Measurements from ENCODE around the gene SPSB3.

DNA sequence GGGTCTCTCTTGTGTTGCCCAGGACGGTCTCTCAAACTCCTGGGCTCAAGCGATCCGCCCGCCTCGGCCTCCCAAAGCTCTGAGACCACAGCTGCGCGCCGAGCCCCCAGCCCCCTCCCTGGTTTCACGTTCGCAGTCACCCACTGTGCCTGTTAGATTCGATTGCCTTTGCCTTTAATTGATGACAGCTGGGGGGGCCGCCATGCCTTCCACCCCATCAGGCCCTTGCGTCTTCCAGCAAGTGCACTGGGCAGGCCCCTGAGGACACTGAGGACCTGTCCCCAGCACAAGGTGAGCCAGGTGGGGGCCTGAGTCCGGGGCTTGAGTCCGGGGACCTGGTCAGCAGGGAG is 7.9 kb upstream of the SPSB3 start:
- TF ChIP-seq, protein P1, sequence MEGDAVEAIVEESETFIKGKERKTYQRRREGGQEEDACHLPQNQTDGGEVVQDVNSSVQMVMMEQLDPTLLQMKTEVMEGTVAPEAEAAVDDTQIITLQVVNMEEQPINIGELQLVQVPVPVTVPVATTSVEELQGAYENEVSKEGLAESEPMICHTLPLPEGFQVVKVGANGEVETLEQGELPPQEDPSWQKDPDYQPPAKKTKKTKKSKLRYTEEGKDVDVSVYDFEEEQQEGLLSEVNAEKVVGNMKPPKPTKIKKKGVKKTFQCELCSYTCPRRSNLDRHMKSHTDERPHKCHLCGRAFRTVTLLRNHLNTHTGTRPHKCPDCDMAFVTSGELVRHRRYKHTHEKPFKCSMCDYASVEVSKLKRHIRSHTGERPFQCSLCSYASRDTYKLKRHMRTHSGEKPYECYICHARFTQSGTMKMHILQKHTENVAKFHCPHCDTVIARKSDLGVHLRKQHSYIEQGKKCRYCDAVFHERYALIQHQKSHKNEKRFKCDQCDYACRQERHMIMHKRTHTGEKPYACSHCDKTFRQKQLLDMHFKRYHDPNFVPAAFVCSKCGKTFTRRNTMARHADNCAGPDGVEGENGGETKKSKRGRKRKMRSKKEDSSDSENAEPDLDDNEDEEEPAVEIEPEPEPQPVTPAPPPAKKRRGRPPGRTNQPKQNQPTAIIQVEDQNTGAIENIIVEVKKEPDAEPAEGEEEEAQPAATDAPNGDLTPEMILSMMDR (IDR thresholded peaks at IDR 0.05; ENCODE audit: low read depth, low read length, missing input control) = no peak
- TF ChIP-seq, protein P2, sequence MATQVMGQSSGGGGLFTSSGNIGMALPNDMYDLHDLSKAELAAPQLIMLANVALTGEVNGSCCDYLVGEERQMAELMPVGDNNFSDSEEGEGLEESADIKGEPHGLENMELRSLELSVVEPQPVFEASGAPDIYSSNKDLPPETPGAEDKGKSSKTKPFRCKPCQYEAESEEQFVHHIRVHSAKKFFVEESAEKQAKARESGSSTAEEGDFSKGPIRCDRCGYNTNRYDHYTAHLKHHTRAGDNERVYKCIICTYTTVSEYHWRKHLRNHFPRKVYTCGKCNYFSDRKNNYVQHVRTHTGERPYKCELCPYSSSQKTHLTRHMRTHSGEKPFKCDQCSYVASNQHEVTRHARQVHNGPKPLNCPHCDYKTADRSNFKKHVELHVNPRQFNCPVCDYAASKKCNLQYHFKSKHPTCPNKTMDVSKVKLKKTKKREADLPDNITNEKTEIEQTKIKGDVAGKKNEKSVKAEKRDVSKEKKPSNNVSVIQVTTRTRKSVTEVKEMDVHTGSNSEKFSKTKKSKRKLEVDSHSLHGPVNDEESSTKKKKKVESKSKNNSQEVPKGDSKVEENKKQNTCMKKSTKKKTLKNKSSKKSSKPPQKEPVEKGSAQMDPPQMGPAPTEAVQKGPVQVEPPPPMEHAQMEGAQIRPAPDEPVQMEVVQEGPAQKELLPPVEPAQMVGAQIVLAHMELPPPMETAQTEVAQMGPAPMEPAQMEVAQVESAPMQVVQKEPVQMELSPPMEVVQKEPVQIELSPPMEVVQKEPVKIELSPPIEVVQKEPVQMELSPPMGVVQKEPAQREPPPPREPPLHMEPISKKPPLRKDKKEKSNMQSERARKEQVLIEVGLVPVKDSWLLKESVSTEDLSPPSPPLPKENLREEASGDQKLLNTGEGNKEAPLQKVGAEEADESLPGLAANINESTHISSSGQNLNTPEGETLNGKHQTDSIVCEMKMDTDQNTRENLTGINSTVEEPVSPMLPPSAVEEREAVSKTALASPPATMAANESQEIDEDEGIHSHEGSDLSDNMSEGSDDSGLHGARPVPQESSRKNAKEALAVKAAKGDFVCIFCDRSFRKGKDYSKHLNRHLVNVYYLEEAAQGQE (IDR thresholded peaks at IDR 0.05) = no peak
- no peak for TF ChIP-seq RAD21 (IDR thresholded peaks at IDR 0.05)
- TF ChIP-seq, protein P3, sequence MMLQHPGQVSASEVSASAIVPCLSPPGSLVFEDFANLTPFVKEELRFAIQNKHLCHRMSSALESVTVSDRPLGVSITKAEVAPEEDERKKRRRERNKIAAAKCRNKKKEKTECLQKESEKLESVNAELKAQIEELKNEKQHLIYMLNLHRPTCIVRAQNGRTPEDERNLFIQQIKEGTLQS (IDR thresholded peaks at IDR 0.05) = no peak
- TF ChIP-seq, protein P4, sequence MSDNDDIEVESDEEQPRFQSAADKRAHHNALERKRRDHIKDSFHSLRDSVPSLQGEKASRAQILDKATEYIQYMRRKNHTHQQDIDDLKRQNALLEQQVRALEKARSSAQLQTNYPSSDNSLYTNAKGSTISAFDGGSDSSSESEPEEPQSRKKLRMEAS (IDR thresholded peaks at IDR 0.05) = no peak
- no peak for TF ChIP-seq YY1 (IDR thresholded peaks at IDR 0.05)
- TF ChIP-seq, protein P5, sequence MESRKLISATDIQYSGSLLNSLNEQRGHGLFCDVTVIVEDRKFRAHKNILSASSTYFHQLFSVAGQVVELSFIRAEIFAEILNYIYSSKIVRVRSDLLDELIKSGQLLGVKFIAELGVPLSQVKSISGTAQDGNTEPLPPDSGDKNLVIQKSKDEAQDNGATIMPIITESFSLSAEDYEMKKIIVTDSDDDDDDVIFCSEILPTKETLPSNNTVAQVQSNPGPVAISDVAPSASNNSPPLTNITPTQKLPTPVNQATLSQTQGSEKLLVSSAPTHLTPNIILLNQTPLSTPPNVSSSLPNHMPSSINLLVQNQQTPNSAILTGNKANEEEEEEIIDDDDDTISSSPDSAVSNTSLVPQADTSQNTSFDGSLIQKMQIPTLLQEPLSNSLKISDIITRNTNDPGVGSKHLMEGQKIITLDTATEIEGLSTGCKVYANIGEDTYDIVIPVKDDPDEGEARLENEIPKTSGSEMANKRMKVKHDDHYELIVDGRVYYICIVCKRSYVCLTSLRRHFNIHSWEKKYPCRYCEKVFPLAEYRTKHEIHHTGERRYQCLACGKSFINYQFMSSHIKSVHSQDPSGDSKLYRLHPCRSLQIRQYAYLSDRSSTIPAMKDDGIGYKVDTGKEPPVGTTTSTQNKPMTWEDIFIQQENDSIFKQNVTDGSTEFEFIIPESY (IDR thresholded peaks at IDR 0.05) = no peak
- no peak for TF ChIP-seq FOXA1 (IDR thresholded peaks at IDR 0.05)
- no peak for TF ChIP-seq SP1 (IDR thresholded peaks at IDR 0.05)
- TF ChIP-seq GABPA (IDR thresholded peaks at IDR 0.05 in 1 of 2, conservative IDR thresholded peaks at IDR 0.05 in 1 of 2) = no peak
- no peak for TF ChIP-seq TAF1 (conservative IDR thresholded peaks at IDR 0.05)
- no peak for TF ChIP-seq HNF4A (conservative IDR thresholded peaks at IDR 0.05)
- TF ChIP-seq JUND (IDR thresholded peaks at IDR 0.05) = no peak

All from liver (tissue), 3 donors.